Nucleus accumbens (tissue), 56 donors: ENCODE measurements around the gene LRIF1.

Source experiments
- DNase-seq, 56 donors: peaks; one replicate each; lab custom pipeline; 2025; lab: John Stamatoyannopoulos, UW

LRIF1 gene

GRCh38 chr1:110897681-110898080 lies 66.0 kb downstream of the LRIF1 start:
- no peak for DNase-seq
